ENCODE results near the gene SMIM8.
"Not testable (repeated sequence)": the region's sequence is repeated elsewhere in the genome, so short reads cannot be mapped to it uniquely, and the experiment has no call there.

The SMIM8 gene

GRCh38 chr6:87308970-87309369 is 13.4 kb upstream of the SMIM8 start:
- Mint-ChIP-seq H3K27me3 (peaks cover 4% of the 10 kb centered on the region), H3K4me3 (no peak overlapping the region), H3K9me3 (peaks cover 2% of the 10 kb centered on the region), H3K36me3 (no peaks in the 10 kb centered on the region), H3K4me1 (no peaks in the 10 kb centered on the region), H3K27ac (no peak overlapping the region)
- DNase-seq (ENCODE audit: low spot score in 2 of 2) (no peak), ATAC-seq (ENCODE audit: low read depth) (no peak)

- H3K27ac Mint-ChIP-seq = no peak overlapping the region
- H3K4me1 Mint-ChIP-seq = no peaks in the 10 kb centered on the region
- ATAC-seq (ENCODE audit: low read depth) (no peak), DNase-seq (ENCODE audit: low spot score in 2 of 2) (no peak)
- H3K4me3 Mint-ChIP-seq = no peak overlapping the region
- no peaks in the 10 kb centered on the region for H3K36me3 Mint-ChIP-seq
- no peaks in the 10 kb centered on the region for H3K9me3 Mint-ChIP-seq
- peaks cover 11% of the 10 kb centered on the region for H3K27me3 Mint-ChIP-seq
Measured at GRCh38 chr6:87312860-87313259, 9.5 kb upstream of the SMIM8 start.

GRCh38 chr6:87315071-87315470 is 7.3 kb upstream of the SMIM8 start:
- no peak for ATAC-seq (ENCODE audit: low read depth)
- no peak for DNase-seq (ENCODE audit: low spot score in 2 of 2)
- Mint-ChIP-seq H3K27me3 (peaks cover 9% of the 10 kb centered on the region), H3K27ac (no peak overlapping the region), H3K9me3 (no peaks in the 10 kb centered on the region), H3K36me3 (no peaks in the 10 kb centered on the region), H3K4me1 (no peaks in the 10 kb centered on the region), H3K4me3 (no peak overlapping the region)

- Mint-ChIP-seq H3K36me3 (no peaks in the 10 kb centered on the region), H3K9me3 (no peaks in the 10 kb centered on the region), H3K4me1 (peaks cover 4% of the 10 kb centered on the region), H3K27ac (no peak overlapping the region), H3K27me3 (peaks cover 6% of the 10 kb centered on the region), H3K4me3 (no peak overlapping the region)
- DNase-seq (ENCODE audit: low spot score in 2 of 2) = no peak
- no peak for ATAC-seq (ENCODE audit: low read depth)
Measured at GRCh38 chr6:87319271-87319987, 3.0 kb upstream of the SMIM8 start.

- not testable (repeated sequence) for H3K27me3 Mint-ChIP-seq; H3K27ac Mint-ChIP-seq; H3K36me3 Mint-ChIP-seq; H3K9me3 Mint-ChIP-seq; H3K4me1 Mint-ChIP-seq; DNase-seq (ENCODE audit: low spot score in 2 of 2); ATAC-seq (ENCODE audit: low read depth)
- peak overlapping the region; percentile 27 for H3K4me3 Mint-ChIP-seq
Measured at GRCh38 chr6:87323880-87324279, 1.5 kb downstream of the SMIM8 start.

- Mint-ChIP-seq H3K4me3 (no peak overlapping the region), H3K27me3 (no peaks in the 10 kb centered on the region), H3K9me3 (peaks cover 3% of the 10 kb centered on the region), H3K4me1 (peaks cover 28% of the 10 kb centered on the region), H3K27ac (no peak overlapping the region), H3K36me3 (peaks cover 16% of the 10 kb centered on the region)
- ATAC-seq (ENCODE audit: low read depth) (no peak), DNase-seq (ENCODE audit: low spot score in 2 of 2) (no peak)
Measured at GRCh38 chr6:87330961-87331360, 8.6 kb downstream of the SMIM8 start.

GRCh38 chr6:87333033-87333432 is 10.6 kb downstream of the SMIM8 start:
- ATAC-seq (ENCODE audit: low read depth) (no peak), DNase-seq (ENCODE audit: low spot score in 2 of 2) (no peak)
- Mint-ChIP-seq H3K9me3 (no peaks in the 10 kb centered on the region), H3K27me3 (no peaks in the 10 kb centered on the region), H3K27ac (no peak overlapping the region), H3K4me3 (no peak overlapping the region), H3K4me1 (peaks cover 28% of the 10 kb centered on the region), H3K36me3 (peaks cover 13% of the 10 kb centered on the region)

GRCh38 chr6:87333591-87334181 is 11.3 kb downstream of the SMIM8 start:
- Mint-ChIP-seq H3K36me3 (peaks cover 16% of the 10 kb centered on the region), H3K27me3 (no peaks in the 10 kb centered on the region), H3K27ac (no peak overlapping the region), H3K4me1 (peaks cover 28% of the 10 kb centered on the region), H3K9me3 (no peaks in the 10 kb centered on the region), H3K4me3 (no peak overlapping the region)
- no peak for ATAC-seq (ENCODE audit: low read depth)
- no peak for DNase-seq (ENCODE audit: low spot score in 2 of 2)

- Mint-ChIP-seq H3K4me3 (no peak overlapping the region), H3K4me1 (peaks cover 21% of the 10 kb centered on the region), H3K9me3 (no peaks in the 10 kb centered on the region), H3K27ac (no peak overlapping the region), H3K27me3 (no peaks in the 10 kb centered on the region), H3K36me3 (peaks cover 14% of the 10 kb centered on the region)
- ATAC-seq (ENCODE audit: low read depth) (no peak), DNase-seq (ENCODE audit: low spot score in 2 of 2) (no peak)
Measured at GRCh38 chr6:87334683-87335082, 12.3 kb downstream of the SMIM8 start.

GRCh38 chr6:87336367-87336766 is 14.0 kb downstream of the SMIM8 start:
- Mint-ChIP-seq H3K4me1 (peaks cover 13% of the 10 kb centered on the region), H3K9me3 (no peaks in the 10 kb centered on the region), H3K4me3 (no peak overlapping the region), H3K27ac (no peak overlapping the region), H3K36me3 (peaks cover 14% of the 10 kb centered on the region), H3K27me3 (no peaks in the 10 kb centered on the region)
- DNase-seq (ENCODE audit: low spot score in 2 of 2) (no peak), ATAC-seq (ENCODE audit: low read depth) (no peak)

- ATAC-seq (ENCODE audit: low read depth) = no peak
- Mint-ChIP-seq H3K36me3 (peaks cover 11% of the 10 kb centered on the region), H3K27me3 (no peaks in the 10 kb centered on the region), H3K27ac (no peak overlapping the region), H3K4me3 (no peak overlapping the region), H3K4me1 (peaks cover 3% of the 10 kb centered on the region), H3K9me3 (no peaks in the 10 kb centered on the region)
- no peak for DNase-seq (ENCODE audit: low spot score in 2 of 2)
Measured at GRCh38 chr6:87340230-87340629, 17.8 kb downstream of the SMIM8 start.

- Mint-ChIP-seq H3K4me1 (peaks cover 3% of the 10 kb centered on the region), H3K27me3 (no peaks in the 10 kb centered on the region), H3K27ac (no peak overlapping the region), H3K9me3 (no peaks in the 10 kb centered on the region), H3K4me3 (no peak overlapping the region), H3K36me3 (peaks cover 11% of the 10 kb centered on the region)
- ATAC-seq (ENCODE audit: low read depth) (no peak), DNase-seq (ENCODE audit: low spot score in 2 of 2) (no peak)
Measured at GRCh38 chr6:87341158-87341557, 18.8 kb downstream of the SMIM8 start.

GRCh38 chr6:87341899-87342298 is 19.5 kb downstream of the SMIM8 start:
- DNase-seq (ENCODE audit: low spot score in 2 of 2) (no peak), ATAC-seq (ENCODE audit: low read depth) (no peak)
- Mint-ChIP-seq H3K4me1 (peaks cover 3% of the 10 kb centered on the region), H3K9me3 (no peaks in the 10 kb centered on the region), H3K27ac (no peak overlapping the region), H3K27me3 (no peaks in the 10 kb centered on the region), H3K36me3 (peaks cover 10% of the 10 kb centered on the region), H3K4me3 (no peak overlapping the region)

GRCh38 chr6:87342829-87343228 is 20.4 kb downstream of the SMIM8 start:
- H3K27me3 Mint-ChIP-seq = no peaks in the 10 kb centered on the region
- H3K9me3 Mint-ChIP-seq = no peaks in the 10 kb centered on the region

GRCh38 chr6:87344731-87345130 is 22.3 kb downstream of the SMIM8 start, which contains the start of gene C6orf163:
Gene C6orf163 (plus strand): TSS chr6:87344813. CDS start chr6:87345100, 287 bp downstream.
- Mint-ChIP-seq H3K4me1 (peaks cover 3% of the 10 kb centered on the region), H3K36me3 (peaks cover 8% of the 10 kb centered on the region), H3K27ac (no peak within 1 kb of the TSS), H3K9me3 (no peaks in the 10 kb centered on the region), H3K27me3 (no peaks in the 10 kb centered on the region), H3K4me3 (no peak within 1 kb of the TSS)
- DNase-seq (ENCODE audit: low spot score in 2 of 2) (no peak), ATAC-seq (ENCODE audit: low read depth) (no peak)

More at GRCh38 chr6:87342829-87343228, 20.4 kb downstream of the SMIM8 start:
- H3K4me3 Mint-ChIP-seq = no peak overlapping the region
- H3K36me3 Mint-ChIP-seq = peaks cover 12% of the 10 kb centered on the region
- no peak for DNase-seq (ENCODE audit: low spot score in 2 of 2)
- ATAC-seq (ENCODE audit: low read depth) = no peak
- no peak overlapping the region for H3K27ac Mint-ChIP-seq
- peaks cover 3% of the 10 kb centered on the region for H3K4me1 Mint-ChIP-seq
